Measurements from ENCODE around the gene ADM. TPM values are rescaled to one million over a fixed set of nuclear protein-coding genes. Genes with fewer than 3 reads are reported as not detected.

ADM gene, protein sequence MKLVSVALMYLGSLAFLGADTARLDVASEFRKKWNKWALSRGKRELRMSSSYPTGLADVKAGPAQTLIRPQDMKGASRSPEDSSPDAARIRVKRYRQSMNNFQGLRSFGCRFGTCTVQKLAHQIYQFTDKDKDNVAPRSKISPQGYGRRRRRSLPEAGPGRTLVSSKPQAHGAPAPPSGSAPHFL
- total RNA-seq (2014; rRNA removed) (68.0 and 82.5 TPM in 2 replicates), Bru-seq, nascent RNA (percentile 65 among the genes with signal in this experiment), BruChase-seq, experiment 1, labeled RNA remaining after a 6-hour chase (percentile 70 among the genes with signal in this experiment), BruChase-seq, experiment 2, labeled RNA remaining after a 2-hour chase (percentile 70 among the genes with signal in this experiment)
- long read RNA-seq, transcript ADM-201 (4 exons, 1,885 nt), result major isoform, 5 of 8 reads
- long read RNA-seq, partial matches to known transcripts, result 0 of 8 reads
- long read RNA-seq, other reads (novel, unspliced or antisense), result 2 of 8 reads

DNA sequence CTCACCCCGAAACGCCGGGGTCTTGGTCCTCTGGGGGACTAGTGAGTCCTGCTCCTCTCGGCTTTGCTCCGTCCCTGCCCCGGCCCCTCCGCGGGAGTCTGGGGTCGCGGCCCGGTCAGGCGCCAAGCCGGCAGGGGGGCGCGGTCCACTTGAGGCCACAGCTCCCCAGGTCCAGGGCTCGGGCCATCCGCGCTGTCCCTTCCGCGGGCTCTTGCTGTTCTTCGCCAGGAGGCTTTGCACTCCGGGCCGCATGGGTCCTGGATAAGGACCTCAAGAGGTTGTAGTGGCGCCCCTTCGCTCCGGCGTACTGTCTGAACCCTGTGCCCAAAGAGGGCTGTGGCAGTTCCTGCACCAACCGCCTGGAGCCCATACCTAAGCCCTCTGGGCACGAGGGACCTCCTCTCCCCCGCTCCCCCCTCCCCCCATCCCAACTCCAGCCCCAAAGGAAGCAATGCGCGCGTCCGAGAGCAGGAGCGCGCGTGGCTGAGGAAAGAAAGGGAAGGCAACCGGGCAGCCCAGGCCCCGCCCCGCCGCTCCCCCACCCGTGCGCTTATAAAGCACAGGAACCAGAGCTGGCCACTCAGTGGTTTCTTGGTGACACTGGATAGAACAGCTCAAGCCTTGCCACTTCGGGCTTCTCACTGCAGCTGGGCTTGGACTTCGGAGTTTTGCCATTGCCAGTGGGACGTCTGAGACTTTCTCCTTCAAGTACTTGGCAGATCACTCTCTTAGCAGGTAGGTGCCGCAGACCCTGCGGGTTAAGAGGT lies at the start of gene ADM:
Gene ADM (plus strand): TSS at position 579 of the 767 bp plus-strand sequence. CDS start 628 bp downstream, outside the sequence.
- intact Hi-C loops (cut with micrococcal nuclease), result loop anchor here (1.0 to 5.0 kb wide), 5 partner anchors 11 to 692 kb away; no protein-coding TSS in a partner anchor
- TF ChIP-seq EZH2phosphoT487 (IDR thresholded peaks at IDR 0.05; ENCODE audit: borderline replicate concordance, low read length), result no peak
- TF ChIP-seq, protein P1, sequence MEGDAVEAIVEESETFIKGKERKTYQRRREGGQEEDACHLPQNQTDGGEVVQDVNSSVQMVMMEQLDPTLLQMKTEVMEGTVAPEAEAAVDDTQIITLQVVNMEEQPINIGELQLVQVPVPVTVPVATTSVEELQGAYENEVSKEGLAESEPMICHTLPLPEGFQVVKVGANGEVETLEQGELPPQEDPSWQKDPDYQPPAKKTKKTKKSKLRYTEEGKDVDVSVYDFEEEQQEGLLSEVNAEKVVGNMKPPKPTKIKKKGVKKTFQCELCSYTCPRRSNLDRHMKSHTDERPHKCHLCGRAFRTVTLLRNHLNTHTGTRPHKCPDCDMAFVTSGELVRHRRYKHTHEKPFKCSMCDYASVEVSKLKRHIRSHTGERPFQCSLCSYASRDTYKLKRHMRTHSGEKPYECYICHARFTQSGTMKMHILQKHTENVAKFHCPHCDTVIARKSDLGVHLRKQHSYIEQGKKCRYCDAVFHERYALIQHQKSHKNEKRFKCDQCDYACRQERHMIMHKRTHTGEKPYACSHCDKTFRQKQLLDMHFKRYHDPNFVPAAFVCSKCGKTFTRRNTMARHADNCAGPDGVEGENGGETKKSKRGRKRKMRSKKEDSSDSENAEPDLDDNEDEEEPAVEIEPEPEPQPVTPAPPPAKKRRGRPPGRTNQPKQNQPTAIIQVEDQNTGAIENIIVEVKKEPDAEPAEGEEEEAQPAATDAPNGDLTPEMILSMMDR (conservative IDR thresholded peaks at IDR 0.05; ENCODE audit: low read depth, low read length), result peak; percentile 79
- no peak for TF ChIP-seq EZH2 (IDR thresholded peaks at IDR 0.05; ENCODE audit: low read length, unreplicated experiment)
- H3K4me1 ChIP-seq (ENCODE audit: insufficient read depth, low read length), result peaks cover 32% of the 10 kb centered on the region
- no peaks in the 10 kb centered on the region for H3K9me2 ChIP-seq (replicated peaks; ENCODE audit: low read length)
- peak within 1 kb of the TSS; percentile 65 for H2AFZ ChIP-seq (ENCODE audit: low read length)
- ATAC-seq, result peak; percentile 31
- H3K4me2 ChIP-seq (ENCODE audit: low read length), result peak within 1 kb of the TSS; percentile 96
- H3K9ac ChIP-seq (ENCODE audit: low read length), result peak within 1 kb of the TSS; percentile 77
- peaks cover 55% of the 10 kb centered on the region for H3K79me2 ChIP-seq (ENCODE audit: low read length)
- H3F3A ChIP-seq (ENCODE audit: low read length, unreplicated experiment), result no peaks in the 10 kb centered on the region
- H3K4me3 ChIP-seq (ENCODE audit: low read length), result peak within 1 kb of the TSS; percentile 93
- BruUV-seq (replicated peaks), result no TSS peak
- H3K9me3 ChIP-seq (ENCODE audit: low read length), result no peaks in the 10 kb centered on the region
- ChIA-PET CTCF (interaction anchor here (0.6 to 1.9 kb wide), 13 partner anchors 36 to 540 kb away, joined by 3 to 9 read pairs (median 5); no protein-coding TSS in a partner anchor), POLR2A (ENCODE audit: unreplicated experiment) (interaction anchor here (0.6 to 0.7 kb wide), 8 partner anchors 8 to 1631 kb away, joined by 3 to 19 read pairs (median 5); partner anchors contain the start of gene ZNF143)
- H3K27ac ChIP-seq (ENCODE audit: low read length), result peak within 1 kb of the TSS; percentile 55
- H3K36me3 ChIP-seq (ENCODE audit: low read depth, low read length), result no peaks in the 10 kb centered on the region
- peaks cover 10% of the 10 kb centered on the region for H4K20me1 ChIP-seq (ENCODE audit: low read length)
- DNase-seq, result peak; percentile 94
- H3K27me3 ChIP-seq (ENCODE audit: low read length), result no peaks in the 10 kb centered on the region

DNA sequence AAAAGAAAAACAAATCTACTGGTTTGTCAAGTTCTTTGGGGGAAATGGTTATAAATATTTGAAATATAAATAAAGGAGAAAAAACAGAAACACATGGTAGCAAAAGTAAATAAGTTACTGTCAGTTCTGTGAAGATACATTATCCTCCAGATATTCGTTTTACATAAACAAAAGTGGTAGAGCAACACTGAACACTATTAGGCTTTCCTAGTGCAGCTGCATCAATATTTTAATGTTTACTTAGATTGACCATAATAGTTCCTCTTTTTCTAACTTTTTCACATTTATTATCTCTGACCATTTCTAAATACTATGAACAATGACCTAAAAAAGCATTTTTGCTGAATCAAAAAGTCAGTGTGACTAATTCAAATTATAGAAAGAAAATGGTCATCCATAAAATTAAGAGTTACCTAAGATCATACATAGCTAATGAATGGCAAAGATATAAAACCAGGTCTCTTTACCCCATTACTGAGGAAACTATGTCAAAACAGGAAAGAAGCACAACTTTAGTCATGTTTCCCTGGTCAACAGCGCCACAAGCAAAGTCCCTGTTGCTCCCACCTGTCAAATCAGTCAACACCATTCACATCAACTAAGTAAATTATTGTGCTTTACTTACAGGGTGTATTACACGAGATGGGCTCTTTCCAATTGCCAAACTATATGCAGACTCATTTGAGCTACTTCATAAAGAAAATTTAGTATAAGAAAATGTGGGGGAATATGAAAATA lies 49.3 kb upstream of the ADM start:
- Histone ChIP-seq H3K79me2 (ENCODE audit: low read length) (peaks cover 50% of the 10 kb centered on the region), H3K27ac (ENCODE audit: low read length) (no peak overlapping the region), H2AFZ (ENCODE audit: low read length) (no peak overlapping the region), H3K9me2 (replicated peaks; ENCODE audit: low read length) (no peaks in the 10 kb centered on the region), H4K20me1 (ENCODE audit: low read length) (no peaks in the 10 kb centered on the region), H3K36me3 (ENCODE audit: low read depth, low read length) (no peaks in the 10 kb centered on the region), H3K4me3 (ENCODE audit: low read length) (no peak overlapping the region), H3K4me1 (ENCODE audit: insufficient read depth, low read length) (no peaks in the 10 kb centered on the region), H3K9ac (ENCODE audit: low read length) (no peak overlapping the region), H3K9me3 (ENCODE audit: low read length) (no peaks in the 10 kb centered on the region), H3F3A (ENCODE audit: low read length, unreplicated experiment) (no peaks in the 10 kb centered on the region), H3K27me3 (ENCODE audit: low read length) (no peaks in the 10 kb centered on the region), H3K4me2 (ENCODE audit: low read length) (no peak overlapping the region)
- TF ChIP-seq EZH2phosphoT487 (IDR thresholded peaks at IDR 0.05; ENCODE audit: borderline replicate concordance, low read length), result no peak
- TF ChIP-seq, protein P1 (conservative IDR thresholded peaks at IDR 0.05; ENCODE audit: low read depth, low read length), result no peak
- TF ChIP-seq EZH2 (IDR thresholded peaks at IDR 0.05; ENCODE audit: low read length, unreplicated experiment), result no peak
- intact Hi-C loops (cut with micrococcal nuclease), result no loop called here
- ATAC-seq (no peak), DNase-seq (no peak)
- ChIA-PET CTCF (no interaction called here), POLR2A (ENCODE audit: unreplicated experiment) (no interaction called here)
- BruUV-seq (replicated peaks), result no TSS peak
